H1 (cell line): ENCODE data around the gene SNX25.

Source experiments
- CBX5 ChIP-seq: fragments of 300-800, 300-1000 bp; sonication (generic); IDR thresholded peaks from 2 replicates; pipeline ENCODE4 v1.7.1; 2016; ENCODE audit warnings: antibody characterized with exemption, low read length, low read depth
- CREB1 ChIP-seq: IDR thresholded peaks from 2 replicates; pipeline ENCODE4 v1.6.1; 2012; ENCODE audit warnings: inconsistent platforms
- NANOG ChIP-seq: IDR thresholded peaks from 2 replicates; pipeline ENCODE4 v1.6.1; 2011; ENCODE audit warnings: low read length, low read depth, mild to moderate bottlenecking, inconsistent platforms; ENCODE audit not compliant: insufficient read depth, poor library complexity, severe bottlenecking
- POLR2A ChIP-seq, 2 experiments: IDR thresholded peaks; 1 replicate in 1 of 2; 2 replicates in 1 of 2; pipeline ENCODE4 v1.6.1; 2011; ENCODE audit warnings: low read depth in 2 of 2, low read length in 2 of 2, mild to moderate bottlenecking in 2 of 2; ENCODE audit errors: control extremely low read depth in 1 of 2
- POLR2AphosphoS5 ChIP-seq: IDR thresholded peaks from 2 replicates; pipeline ENCODE4 v1.6.1; 2011; ENCODE audit warnings: low read depth, low read length
- SP1 ChIP-seq: IDR thresholded peaks from 2 replicates; pipeline ENCODE4 v1.6.1; 2011; ENCODE audit warnings: low read depth, low read length
- SP2 ChIP-seq: IDR thresholded peaks from 2 replicates; pipeline ENCODE4 v1.6.1; 2012; ENCODE audit warnings: mild to moderate bottlenecking, low read length, inconsistent platforms
- TF ChIP-seq, protein P1 (sequence below), 3 experiments: IDR thresholded peaks; 1 replicate in 2 of 3; 2 replicates in 1 of 3; pipeline versions ENCODE4 v1.5.1 to v1.6.1; 2011; ENCODE audit warnings: low read length in 3 of 3, mild to moderate bottlenecking in 3 of 3, inconsistent platforms in 2 of 3, low read depth in 1 of 3, moderate library complexity in 1 of 3; ENCODE audit not compliant: insufficient read depth in 1 of 3; ENCODE audit errors: control extremely low read depth in 1 of 3

- TF ChIP-seq SP1 (no peak), POLR2AphosphoS5 (no peak), CBX5 (no peak), CREB1 (no peak), NANOG (no peak), POLR2A (IDR thresholded peaks at IDR 0.05; ENCODE audit: control extremely low read depth in 1 of 2, low read depth in 2 of 2, low read length in 2 of 2) (no peak), SP2 (no peak)
- TF ChIP-seq, protein P1, sequence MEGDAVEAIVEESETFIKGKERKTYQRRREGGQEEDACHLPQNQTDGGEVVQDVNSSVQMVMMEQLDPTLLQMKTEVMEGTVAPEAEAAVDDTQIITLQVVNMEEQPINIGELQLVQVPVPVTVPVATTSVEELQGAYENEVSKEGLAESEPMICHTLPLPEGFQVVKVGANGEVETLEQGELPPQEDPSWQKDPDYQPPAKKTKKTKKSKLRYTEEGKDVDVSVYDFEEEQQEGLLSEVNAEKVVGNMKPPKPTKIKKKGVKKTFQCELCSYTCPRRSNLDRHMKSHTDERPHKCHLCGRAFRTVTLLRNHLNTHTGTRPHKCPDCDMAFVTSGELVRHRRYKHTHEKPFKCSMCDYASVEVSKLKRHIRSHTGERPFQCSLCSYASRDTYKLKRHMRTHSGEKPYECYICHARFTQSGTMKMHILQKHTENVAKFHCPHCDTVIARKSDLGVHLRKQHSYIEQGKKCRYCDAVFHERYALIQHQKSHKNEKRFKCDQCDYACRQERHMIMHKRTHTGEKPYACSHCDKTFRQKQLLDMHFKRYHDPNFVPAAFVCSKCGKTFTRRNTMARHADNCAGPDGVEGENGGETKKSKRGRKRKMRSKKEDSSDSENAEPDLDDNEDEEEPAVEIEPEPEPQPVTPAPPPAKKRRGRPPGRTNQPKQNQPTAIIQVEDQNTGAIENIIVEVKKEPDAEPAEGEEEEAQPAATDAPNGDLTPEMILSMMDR (IDR thresholded peaks at IDR 0.05; ENCODE audit: control extremely low read depth in 1 of 3, insufficient read depth in 1 of 3, low read depth in 1 of 3, low read length in 3 of 3): no peak
Measured at GRCh38 chr4:185257694-185258093, 48.3 kb downstream of the SNX25 start.
